Thyroid gland (tissue), 4 donors: Measurements from ENCODE around the gene FMN1.

Source experiments
- POLR2A ChIP-seq, 2 donors: fragments of 450-650 bp; IDR thresholded peaks; one replicate each; pipeline ENCODE4 v1.6.1; 2017; ENCODE audit warnings: antibody characterized with exemption in 2 of 2, mild to moderate bottlenecking in 2 of 2, moderate library complexity in 1 of 2
- TF ChIP-seq, protein P1 (sequence below), 6 experiments: fragments of 200-600 bp in 3 of 6; fragments of 450-650 bp in 3 of 6; sonication (generic) in 3 of 6; IDR thresholded peaks; one replicate each; pipeline ENCODE4 v1.5.1; 2016 to 2019; ENCODE audit warnings: antibody characterized with exemption in 6 of 6, mild to moderate bottlenecking in 2 of 6, inconsistent platforms in 1 of 6, moderate library complexity in 1 of 6

DNA sequence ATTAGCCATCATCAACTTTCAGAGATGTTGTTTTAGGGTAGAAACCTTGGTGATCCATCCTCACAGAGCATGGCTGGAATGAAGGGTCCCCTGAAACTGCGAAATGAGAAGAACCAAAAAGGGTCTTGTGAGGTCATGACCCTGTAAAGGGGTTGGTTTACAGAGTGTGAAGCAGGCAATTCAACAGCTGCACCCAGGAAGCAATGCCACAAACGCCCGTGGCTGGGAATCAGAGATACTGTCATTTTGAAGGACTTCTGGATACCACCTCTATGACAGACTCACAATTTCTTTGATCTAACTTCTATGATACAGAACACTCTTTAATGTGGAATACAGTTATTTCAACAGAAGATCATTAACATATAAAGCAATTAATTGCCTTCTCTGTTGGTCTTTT is 397.7 kb downstream of the FMN1 start:
- TF ChIP-seq, protein P1, sequence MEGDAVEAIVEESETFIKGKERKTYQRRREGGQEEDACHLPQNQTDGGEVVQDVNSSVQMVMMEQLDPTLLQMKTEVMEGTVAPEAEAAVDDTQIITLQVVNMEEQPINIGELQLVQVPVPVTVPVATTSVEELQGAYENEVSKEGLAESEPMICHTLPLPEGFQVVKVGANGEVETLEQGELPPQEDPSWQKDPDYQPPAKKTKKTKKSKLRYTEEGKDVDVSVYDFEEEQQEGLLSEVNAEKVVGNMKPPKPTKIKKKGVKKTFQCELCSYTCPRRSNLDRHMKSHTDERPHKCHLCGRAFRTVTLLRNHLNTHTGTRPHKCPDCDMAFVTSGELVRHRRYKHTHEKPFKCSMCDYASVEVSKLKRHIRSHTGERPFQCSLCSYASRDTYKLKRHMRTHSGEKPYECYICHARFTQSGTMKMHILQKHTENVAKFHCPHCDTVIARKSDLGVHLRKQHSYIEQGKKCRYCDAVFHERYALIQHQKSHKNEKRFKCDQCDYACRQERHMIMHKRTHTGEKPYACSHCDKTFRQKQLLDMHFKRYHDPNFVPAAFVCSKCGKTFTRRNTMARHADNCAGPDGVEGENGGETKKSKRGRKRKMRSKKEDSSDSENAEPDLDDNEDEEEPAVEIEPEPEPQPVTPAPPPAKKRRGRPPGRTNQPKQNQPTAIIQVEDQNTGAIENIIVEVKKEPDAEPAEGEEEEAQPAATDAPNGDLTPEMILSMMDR (IDR thresholded peaks at IDR 0.05), result no peak
- TF ChIP-seq POLR2A (IDR thresholded peaks at IDR 0.05), result no peak
